Jurkat, Clone E6-1 (cell line): Measurements from ENCODE around the gene SDCCAG8.

Source experiments
- DNase-seq: peaks from one replicate; pipeline ENCODE4 v3.0.0-alpha.2; 2011; ENCODE audit warnings: low read depth, low spot score
- H3K4me3 ChIP-seq: 2 replicates; pipeline ENCODE4 v1.5.1; 2011; ENCODE audit warnings: mild to moderate bottlenecking, low read length, control low read depth, moderate library complexity

The SDCCAG8 gene

DNA sequence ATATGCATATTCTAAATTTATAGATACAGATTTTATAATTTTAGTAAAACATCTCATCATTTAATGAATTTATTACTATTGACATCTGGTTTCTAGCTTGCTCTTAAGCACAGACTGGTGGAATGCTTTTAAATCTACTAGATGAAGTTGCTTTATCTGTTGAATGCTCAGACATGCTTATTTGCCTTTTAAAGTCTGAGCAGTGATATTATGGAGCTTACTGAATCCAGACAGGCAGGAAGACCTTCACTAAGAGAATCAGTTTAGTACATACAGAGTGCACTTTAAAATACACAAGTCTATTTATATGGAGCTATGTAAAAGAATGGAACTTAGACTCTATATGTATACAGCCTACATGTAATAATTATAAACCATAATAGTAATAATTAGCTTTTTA is 16.6 kb downstream of the SDCCAG8 start:
- DNase-seq = no peak
- no peak overlapping the region for H3K4me3 ChIP-seq

GRCh38 chr1:243273506-243273905 is 17.7 kb downstream of the SDCCAG8 start:
- no peak for DNase-seq
- no peak overlapping the region for H3K4me3 ChIP-seq

DNA sequence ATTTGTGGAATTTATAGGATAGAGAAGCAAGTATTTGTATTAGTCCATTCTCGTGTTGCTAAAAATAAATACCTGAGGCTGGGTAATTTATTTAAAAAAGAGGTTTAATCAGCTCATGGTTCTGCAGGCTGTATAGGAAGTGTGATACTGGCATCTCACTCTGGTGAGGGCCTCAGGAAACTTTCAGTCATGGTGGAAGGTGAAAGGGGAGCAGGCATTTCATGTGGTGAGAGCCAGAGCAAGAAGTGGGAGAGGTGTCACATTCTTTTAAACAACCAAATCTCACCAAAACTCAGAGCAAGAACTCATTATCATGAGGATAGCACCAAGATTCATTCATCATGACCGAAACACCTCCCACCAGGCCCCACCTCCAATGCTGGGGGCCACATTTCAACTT is 18.1 kb downstream of the SDCCAG8 start:
- DNase-seq = no peak
- H3K4me3 ChIP-seq = no peak overlapping the region

DNA sequence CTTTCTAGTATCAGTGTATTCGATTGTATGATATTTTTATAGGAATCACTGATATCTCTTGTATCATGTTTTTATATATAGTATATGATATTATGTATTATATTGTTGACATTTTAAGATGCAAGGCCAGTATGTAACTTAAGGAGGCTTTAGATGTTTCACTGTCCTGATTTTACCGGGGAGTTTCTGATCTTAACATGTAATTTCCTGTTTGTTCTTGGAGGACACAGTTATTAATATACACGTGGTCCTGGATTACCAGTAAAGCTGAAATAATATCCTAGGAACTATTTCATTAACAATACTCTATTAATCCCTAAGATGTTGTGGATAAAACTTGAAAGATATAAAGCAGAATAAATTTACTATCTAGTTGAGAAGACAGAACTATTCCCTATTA is 19.5 kb downstream of the SDCCAG8 start:
- DNase-seq = no peak
- no peak overlapping the region for H3K4me3 ChIP-seq

GRCh38 chr1:243280571-243281129 is 24.8 kb downstream of the SDCCAG8 start:
- DNase-seq = no peak
- H3K4me3 ChIP-seq = no peak overlapping the region

GRCh38 chr1:243281672-243282071 is 25.8 kb downstream of the SDCCAG8 start:
- H3K4me3 ChIP-seq = no peak overlapping the region
- no peak for DNase-seq

- no peak overlapping the region for H3K4me3 ChIP-seq
- DNase-seq = peak; percentile 10
These were observed 30.7 kb downstream of the SDCCAG8 start for GRCh38 chr1:243286409-243287122.

GRCh38 chr1:243287123-243287460 is 31.3 kb downstream of the SDCCAG8 start:
- H3K4me3 ChIP-seq = no peak overlapping the region
- no peak for DNase-seq

DNA sequence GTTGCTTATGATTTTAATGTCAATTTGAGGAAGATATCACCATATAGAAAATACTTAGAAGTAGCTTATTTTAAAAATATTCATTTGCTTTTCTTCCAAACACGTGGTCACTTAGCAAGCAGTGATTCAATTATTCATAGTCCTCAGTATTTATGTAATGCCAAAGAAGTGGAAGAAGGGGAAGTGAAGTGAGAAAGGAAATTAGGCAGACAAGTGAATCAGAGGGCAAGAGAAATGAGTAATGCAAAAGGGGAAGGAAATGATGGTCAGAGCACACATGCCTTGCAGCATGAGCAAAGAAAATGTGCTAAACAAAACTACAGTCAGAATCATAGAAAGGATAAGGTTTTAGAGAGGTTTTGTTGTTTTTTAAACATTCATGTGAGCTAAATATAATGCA is 31.8 kb downstream of the SDCCAG8 start:
- no peak overlapping the region for H3K4me3 ChIP-seq
- DNase-seq = no peak

DNA sequence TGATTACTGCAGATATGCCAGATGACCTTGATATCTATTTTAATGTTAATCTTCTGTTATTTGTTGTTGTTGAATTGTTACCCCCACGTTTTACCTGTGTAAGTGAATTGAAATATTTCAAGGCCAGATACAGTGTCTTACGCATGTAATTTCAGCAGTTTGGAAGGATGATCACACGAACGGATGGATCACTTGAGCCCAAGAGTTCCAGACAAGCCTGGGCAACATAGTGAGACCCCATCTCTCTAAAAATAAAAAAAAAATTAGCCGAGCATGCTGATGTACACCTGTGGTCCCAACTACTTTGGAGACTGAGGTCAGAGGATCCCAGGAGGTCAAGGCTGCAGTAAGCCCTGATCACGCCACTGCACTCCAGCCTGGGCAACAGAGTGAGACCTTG is 32.2 kb downstream of the SDCCAG8 start:
- H3K4me3 ChIP-seq = no peak overlapping the region
- no peak for DNase-seq

DNA sequence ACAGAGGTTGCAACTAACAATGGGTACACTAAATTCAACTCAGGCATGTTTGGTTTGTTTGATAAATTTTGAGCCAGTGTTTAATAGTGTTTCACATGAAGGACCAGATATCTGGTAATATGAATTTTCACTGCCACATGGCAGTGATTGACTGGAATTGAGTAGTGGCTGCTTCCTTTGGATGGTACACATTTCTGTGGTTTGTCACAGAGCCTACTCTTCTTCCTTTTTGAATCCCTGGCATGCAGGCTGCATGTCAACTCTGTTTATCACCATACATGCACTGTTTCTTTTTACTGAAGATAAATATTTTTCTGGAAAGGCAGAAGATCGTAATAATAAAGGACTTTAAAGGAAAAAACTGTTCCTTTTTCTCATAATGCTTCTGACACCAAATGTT is 35.5 kb downstream of the SDCCAG8 start:
- H3K4me3 ChIP-seq = no peak overlapping the region
- DNase-seq = no peak

DNA sequence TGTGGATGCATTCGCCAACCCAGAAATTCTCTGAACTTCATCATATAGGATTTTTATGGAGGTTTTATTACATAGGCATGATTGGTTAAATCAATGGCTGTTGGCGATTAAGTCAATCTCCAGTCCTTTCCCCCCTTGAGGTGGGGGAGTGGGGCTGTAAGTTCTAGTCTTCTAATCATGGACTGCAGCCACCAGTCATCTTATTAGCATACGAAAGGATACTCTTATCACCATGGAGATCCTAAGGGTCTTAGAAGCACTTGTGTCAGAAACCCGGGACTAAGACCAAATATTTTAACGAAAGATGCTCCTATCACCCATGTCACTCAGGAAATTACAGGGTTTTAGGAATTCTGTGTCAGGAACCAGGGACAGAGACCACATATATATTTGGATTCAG is 36.3 kb downstream of the SDCCAG8 start:
- DNase-seq = no peak
- H3K4me3 ChIP-seq = no peak overlapping the region

DNA sequence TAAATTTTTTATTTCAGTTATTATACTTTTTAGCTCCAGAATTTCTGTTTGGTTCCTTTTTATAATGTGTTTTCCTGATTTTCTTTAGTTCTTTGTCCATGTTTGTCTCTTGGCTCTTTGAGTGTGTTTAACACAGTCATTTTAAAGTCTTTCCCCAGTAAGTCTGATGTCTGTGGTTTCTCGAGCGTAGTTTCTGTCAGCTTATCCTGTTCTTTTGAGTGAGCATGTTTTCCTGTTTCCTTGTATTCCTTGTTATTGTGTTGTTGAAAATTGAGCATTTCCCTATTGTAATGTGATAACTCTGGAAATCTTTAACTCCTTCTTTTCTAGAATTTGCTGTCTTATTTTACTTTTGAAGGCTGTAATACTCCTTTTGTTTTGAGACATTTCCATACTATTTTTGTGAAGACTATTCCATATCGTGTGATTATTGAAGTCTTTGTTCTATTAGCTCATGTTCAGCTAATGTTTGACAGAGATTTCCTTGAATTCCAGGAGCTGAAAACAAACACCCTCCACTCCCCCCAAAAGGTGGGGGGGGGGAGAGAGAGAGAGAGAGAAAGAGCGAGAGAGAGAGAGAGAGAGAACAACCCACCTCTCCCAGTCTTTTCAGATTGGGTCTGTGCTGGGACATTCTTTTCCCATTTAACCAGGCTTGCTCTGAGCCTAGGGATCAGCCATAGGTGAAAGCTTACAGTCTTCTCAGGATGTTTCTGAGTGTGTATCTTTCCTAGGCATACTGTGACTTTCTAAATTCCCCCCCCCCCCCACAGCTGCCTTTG is 38.3 kb downstream of the SDCCAG8 start:
- DNase-seq = no peak
- H3K4me3 ChIP-seq = no peak overlapping the region

GRCh38 chr1:243294723-243295121 is 38.9 kb downstream of the SDCCAG8 start:
- no peak for DNase-seq
- no peak overlapping the region for H3K4me3 ChIP-seq

GRCh38 chr1:243299069-243299468 is 43.2 kb downstream of the SDCCAG8 start:
- H3K4me3 ChIP-seq = no peak overlapping the region
- DNase-seq = no peak

GRCh38 chr1:243301059-243301458 is 45.2 kb downstream of the SDCCAG8 start:
- no peak overlapping the region for H3K4me3 ChIP-seq
- DNase-seq = no peak

DNA sequence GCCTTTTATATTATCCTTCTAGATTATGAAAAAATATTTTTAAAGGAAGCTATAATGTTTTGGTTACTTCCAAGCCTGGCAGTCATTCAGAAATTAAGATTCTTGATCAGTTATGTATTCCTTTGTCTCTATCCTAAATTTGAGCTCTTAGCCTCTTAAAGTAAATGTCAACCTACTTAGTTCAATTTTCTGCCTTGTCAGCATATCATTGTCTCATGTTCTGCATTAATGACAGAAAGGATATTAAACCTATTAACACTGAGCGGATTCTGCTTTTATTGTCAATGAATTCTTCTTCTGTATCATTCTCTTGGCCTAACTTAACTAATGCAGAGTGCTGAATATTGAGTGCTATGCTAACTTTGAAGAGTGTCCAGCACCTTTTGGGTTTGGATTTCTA is 56.0 kb downstream of the SDCCAG8 start:
- DNase-seq = no peak
- H3K4me3 ChIP-seq = no peak overlapping the region

DNA sequence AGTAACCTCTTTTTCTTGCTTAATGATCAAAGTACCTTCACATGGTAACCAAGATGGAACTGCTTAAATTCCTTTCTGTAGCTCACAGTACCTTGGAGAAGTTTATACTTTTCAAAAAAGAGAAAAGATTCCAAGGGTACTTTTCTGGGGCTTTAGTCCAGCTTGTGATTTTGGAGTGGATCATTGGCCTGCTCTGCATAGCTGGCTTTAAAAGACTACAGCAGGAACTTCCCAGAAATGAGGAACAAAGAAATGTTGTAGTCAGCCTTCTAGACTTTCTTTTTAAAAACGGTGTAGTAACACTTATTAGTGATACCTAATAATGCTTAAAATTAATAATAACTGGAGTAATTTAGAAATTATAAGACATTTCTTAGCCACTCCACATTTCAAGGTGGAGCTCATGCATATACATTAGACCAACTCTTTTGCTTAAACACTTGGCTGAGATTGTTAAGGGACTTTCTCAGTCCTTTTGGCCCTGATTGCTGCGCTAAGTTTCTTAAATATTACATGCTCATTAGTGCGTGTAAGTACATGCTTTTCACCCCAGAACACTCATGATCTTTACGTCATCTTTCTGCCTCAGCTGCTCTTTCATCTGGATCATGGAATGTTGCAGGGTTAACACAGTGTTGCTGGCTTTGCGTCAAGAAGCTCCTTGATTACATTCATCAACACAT is 57.3 kb downstream of the SDCCAG8 start:
- no peak overlapping the region for H3K4me3 ChIP-seq
- no peak for DNase-seq

DNA sequence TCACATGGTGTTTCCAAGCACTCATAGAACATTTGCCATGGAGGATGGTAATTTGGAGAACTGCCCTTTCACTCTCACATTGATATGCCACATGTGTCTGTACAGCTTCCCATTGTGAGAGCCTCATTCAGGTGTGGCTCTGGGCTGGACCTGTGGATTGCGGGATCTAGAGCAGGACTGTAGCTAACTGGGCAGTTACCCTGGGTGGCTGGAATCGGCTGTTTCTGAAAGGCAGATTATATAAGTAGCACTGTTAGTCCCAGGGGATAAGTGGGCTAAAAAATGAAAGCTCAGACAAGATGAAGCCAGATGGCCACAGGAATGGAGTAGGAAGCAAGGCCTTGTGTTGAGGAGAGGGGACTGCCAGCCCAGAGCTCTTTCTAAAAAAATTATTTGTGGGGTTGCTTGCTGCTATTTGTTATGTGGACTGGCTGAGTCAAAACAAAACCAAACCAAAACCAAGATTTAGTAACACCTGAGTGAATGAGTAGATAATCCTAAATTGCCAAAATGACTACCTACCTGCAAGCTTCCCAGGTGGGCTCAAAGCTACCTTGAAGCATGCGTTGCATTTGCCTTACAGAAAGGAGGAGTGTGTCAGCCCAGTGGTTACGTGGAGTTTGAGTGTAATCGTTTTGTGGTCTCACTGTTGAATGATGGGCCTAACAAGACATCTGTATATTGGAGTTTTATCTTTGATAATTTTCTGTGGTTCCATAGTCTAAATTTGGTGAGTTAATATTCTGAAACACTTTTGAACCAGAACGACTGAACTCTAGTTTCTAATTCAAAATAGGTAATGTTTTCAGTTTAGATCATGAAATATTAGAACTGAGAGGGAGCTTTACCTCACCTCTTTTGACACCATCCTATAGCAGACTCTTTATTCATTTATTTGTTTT is 58.0 kb downstream of the SDCCAG8 start:
- no peak overlapping the region for H3K4me3 ChIP-seq
- DNase-seq = no peak
